Skeletal muscle satellite cell (primary cell): ENCODE measurements around the gene ZWINT.

Source experiments
- H3K27me3 ChIP-seq: 2 replicates; pipeline ENCODE4 v1.7.0; 2013; ENCODE audit warnings: low read length; ENCODE audit not compliant: control insufficient read depth, insufficient read depth
- H3K36me3 ChIP-seq: 2 replicates; pipeline ENCODE4 v1.7.0; 2013; ENCODE audit warnings: mild to moderate bottlenecking, control low read depth, low read length; ENCODE audit not compliant: insufficient read depth
- H3K4me1 ChIP-seq: 2 replicates; pipeline ENCODE4 v1.7.0; 2013; ENCODE audit warnings: low read length; ENCODE audit not compliant: control insufficient read depth, insufficient read depth
- H3K4me2 ChIP-seq: 2 replicates; pipeline ENCODE4 v1.7.0; 2013; ENCODE audit warnings: mild to moderate bottlenecking, low read length
- H3K4me3 ChIP-seq: 2 replicates; pipeline ENCODE4 v1.7.0; 2013; ENCODE audit warnings: low read length
- H3K9ac ChIP-seq: 2 replicates; pipeline ENCODE4 v1.7.0; 2013; ENCODE audit warnings: mild to moderate bottlenecking, low read depth, low read length, moderate library complexity
- H3K9me3 ChIP-seq: replicated peaks from 2 replicates; pipeline ENCODE4 v1.7.0; 2013; ENCODE audit warnings: mild to moderate bottlenecking, control low read depth, low read length

The ZWINT gene

DNA sequence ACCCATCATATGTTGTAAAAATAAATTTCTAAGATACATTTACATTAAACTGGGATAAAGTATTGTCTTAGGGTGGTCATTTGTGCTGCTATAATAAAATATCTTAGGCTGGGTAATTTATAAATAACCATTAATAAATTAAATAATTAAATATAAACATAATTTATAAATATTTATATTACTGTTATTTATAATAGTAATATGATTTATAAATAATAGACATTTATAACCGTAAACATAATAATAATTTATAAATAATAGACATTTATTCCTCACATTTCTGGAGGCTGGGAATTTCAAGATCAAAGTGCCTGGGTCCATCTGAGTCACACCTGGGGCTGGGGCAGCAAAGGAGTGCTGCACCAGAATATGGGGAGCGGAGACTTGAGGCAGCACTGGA, 31.1 kb downstream of the ZWINT start:
- no peaks in the 10 kb centered on the region for H3K4me1 ChIP-seq
- H3K4me3 ChIP-seq = no peak overlapping the region

DNA sequence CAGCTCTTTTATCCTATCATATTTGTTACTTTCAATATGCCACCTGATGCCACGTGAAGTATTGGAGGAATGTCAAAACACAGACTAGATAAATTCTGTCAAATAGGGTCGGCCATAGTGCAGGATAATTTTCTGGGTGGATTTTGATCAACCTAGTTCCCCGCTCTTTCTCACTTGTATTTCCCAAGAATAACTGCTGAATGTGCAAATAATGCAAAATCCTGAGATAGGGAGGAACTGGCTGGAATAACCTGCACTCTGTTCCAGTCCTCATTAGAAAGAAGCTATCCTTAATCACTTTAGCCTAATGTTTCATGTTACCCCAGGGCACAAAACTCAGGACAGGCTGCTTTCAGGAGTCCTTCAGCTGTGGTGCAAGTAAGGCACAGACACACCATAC, 33.9 kb downstream of the ZWINT start:
- Histone ChIP-seq H3K4me1 (no peaks in the 10 kb centered on the region), H3K9ac (no peak overlapping the region), H3K4me3 (no peak overlapping the region), H3K4me2 (no peak overlapping the region), H3K9me3 (no peaks in the 10 kb centered on the region), H3K27me3 (no peaks in the 10 kb centered on the region), H3K36me3 (no peaks in the 10 kb centered on the region)

More for the DNA sequence above, 31.1 kb downstream of the ZWINT start:
- no peaks in the 10 kb centered on the region for H3K9me3 ChIP-seq
- no peak overlapping the region for H3K4me2 ChIP-seq
- H3K27me3 ChIP-seq = no peaks in the 10 kb centered on the region
- H3K9ac ChIP-seq = no peak overlapping the region
- no peaks in the 10 kb centered on the region for H3K36me3 ChIP-seq

DNA sequence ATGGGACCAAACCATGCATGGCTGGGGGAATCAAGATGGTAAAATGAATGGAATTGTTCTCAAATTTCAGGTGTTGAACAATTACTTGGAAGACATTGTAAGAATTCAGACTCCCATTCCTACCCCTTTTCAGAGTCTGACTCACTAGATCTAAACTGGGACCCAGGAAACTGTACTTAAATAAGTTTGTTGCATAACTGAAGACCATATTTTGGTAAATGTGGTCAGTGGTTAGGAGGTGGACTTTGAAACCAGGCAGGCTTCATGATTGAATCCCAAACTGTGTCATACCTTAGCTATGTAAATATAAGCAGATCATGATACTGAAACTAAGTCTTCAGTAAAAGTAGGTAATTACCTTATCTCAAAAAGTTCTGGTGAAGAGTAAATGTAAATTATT, 41.7 kb downstream of the ZWINT start:
- Histone ChIP-seq H3K9ac (no peak overlapping the region), H3K4me1 (no peaks in the 10 kb centered on the region), H3K36me3 (no peaks in the 10 kb centered on the region), H3K4me2 (no peak overlapping the region), H3K9me3 (no peaks in the 10 kb centered on the region), H3K27me3 (no peaks in the 10 kb centered on the region), H3K4me3 (no peak overlapping the region)

DNA sequence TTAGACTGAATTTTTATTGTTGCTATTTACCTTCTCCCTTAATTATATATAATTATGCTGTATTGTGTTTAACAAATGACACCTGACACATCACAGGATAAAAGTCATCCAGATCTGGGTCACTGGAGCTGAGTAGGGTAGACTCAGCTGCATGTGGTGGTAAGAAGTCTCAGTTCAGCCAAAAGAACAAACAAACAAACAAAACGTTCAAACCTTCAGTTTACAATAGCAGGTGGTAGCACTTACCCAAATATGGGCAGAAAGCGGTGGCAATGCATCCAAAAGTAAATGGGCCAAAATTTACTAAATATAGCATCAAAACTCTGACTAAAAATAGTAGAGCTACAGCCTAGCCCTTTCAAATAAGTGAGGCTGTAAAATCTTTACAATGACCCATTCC, 42.2 kb downstream of the ZWINT start:
- no peaks in the 10 kb centered on the region for H3K36me3 ChIP-seq
- H3K4me1 ChIP-seq = no peaks in the 10 kb centered on the region
- no peak overlapping the region for H3K4me2 ChIP-seq
- H3K27me3 ChIP-seq = no peaks in the 10 kb centered on the region
- no peak overlapping the region for H3K4me3 ChIP-seq
- H3K9ac ChIP-seq = no peak overlapping the region
- H3K9me3 ChIP-seq = no peaks in the 10 kb centered on the region

DNA sequence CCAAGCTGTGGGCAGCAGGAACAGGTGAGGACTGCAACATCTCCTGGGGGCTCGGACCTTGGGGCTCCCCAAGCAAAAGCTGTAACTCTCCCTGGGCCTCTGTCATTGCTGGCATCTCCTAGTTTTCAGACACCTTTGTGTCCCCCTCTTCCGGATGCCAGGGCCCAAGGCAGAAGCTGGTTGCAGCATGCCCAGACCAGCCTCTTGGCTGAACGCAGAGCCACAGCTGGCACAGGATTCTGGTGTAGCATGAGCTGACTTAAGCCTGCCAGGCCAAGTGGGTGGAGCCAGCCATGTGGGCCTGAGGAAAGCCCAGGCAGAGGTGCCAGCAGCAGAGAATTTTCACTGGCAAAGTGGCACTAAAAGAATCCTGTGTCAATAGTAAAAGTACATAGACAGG, 43.5 kb downstream of the ZWINT start:
- no peak overlapping the region for H3K4me3 ChIP-seq
- H3K9ac ChIP-seq = no peak overlapping the region
- no peaks in the 10 kb centered on the region for H3K36me3 ChIP-seq
- H3K4me1 ChIP-seq = no peaks in the 10 kb centered on the region
- H3K4me2 ChIP-seq = no peak overlapping the region
- no peaks in the 10 kb centered on the region for H3K27me3 ChIP-seq
- no peaks in the 10 kb centered on the region for H3K9me3 ChIP-seq

DNA sequence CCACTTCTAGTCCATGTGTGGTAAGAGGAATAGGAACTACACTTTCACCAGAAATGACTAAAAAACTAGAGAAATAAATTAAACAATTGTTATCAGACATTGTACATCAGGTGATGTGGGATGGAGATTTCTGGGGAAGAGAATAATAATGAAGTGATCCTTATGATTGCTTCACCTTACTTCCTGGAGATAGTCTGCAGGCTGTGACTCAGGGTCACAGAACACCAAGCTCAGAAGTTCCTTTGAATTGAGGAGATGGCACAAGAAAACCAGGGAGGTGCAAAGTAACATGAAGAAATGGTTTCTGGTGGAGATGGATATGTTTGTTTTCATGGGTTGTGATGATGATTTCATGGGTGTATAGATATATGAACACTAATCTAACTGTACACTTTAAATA, 44.5 kb downstream of the ZWINT start:
- Histone ChIP-seq H3K27me3 (no peaks in the 10 kb centered on the region), H3K9me3 (no peaks in the 10 kb centered on the region), H3K9ac (no peak overlapping the region), H3K4me2 (no peak overlapping the region), H3K4me1 (no peaks in the 10 kb centered on the region), H3K4me3 (no peak overlapping the region), H3K36me3 (no peaks in the 10 kb centered on the region)
